Rectal smooth muscle tissue (tissue), 1 donor: Measurements from ENCODE around the gene CACHD1.

Experiments used
- H3K27ac ChIP-seq: one replicate; pipeline ENCODE4 v1.7.0; 2013; ENCODE audit warnings: low read depth, low read length, inconsistent platforms
- H3K27me3 ChIP-seq: one replicate; pipeline ENCODE4 v1.7.0; 2013; ENCODE audit warnings: low read length; ENCODE audit not compliant: control insufficient read depth, insufficient read depth
- H3K36me3 ChIP-seq: one replicate; pipeline ENCODE4 v1.7.0; 2013; ENCODE audit warnings: low read length; ENCODE audit not compliant: control insufficient read depth, insufficient read depth
- H3K4me1 ChIP-seq: one replicate; pipeline ENCODE4 v1.7.0; 2013; ENCODE audit warnings: low read length; ENCODE audit not compliant: control insufficient read depth, insufficient read depth
- H3K4me3 ChIP-seq: one replicate; pipeline ENCODE4 v1.7.0; 2013; ENCODE audit warnings: low read length
- H3K9ac ChIP-seq: one replicate; pipeline ENCODE4 v1.7.0; 2013; ENCODE audit warnings: low read length

CACHD1 gene

GRCh38 chr1:64676386-64676785, 206.5 kb downstream of the CACHD1 start:
- no peaks in the 10 kb centered on the region for H3K36me3 ChIP-seq
- no peak overlapping the region for H3K27ac ChIP-seq
- H3K4me1 ChIP-seq: no peaks in the 10 kb centered on the region
- H3K9ac ChIP-seq: no peak overlapping the region
- H3K27me3 ChIP-seq: no peaks in the 10 kb centered on the region
- no peak overlapping the region for H3K4me3 ChIP-seq

- H3K36me3 ChIP-seq: no peaks in the 10 kb centered on the region
- no peak overlapping the region for H3K4me3 ChIP-seq
- H3K9ac ChIP-seq: no peak overlapping the region
- H3K27ac ChIP-seq: no peak overlapping the region
- no peaks in the 10 kb centered on the region for H3K27me3 ChIP-seq
- no peaks in the 10 kb centered on the region for H3K4me1 ChIP-seq
These were observed 207.6 kb downstream of the CACHD1 start for GRCh38 chr1:64677532-64677931.

- H3K4me3 ChIP-seq: no peak overlapping the region
- no peaks in the 10 kb centered on the region for H3K27me3 ChIP-seq
- H3K9ac ChIP-seq: no peak overlapping the region
- H3K4me1 ChIP-seq: no peaks in the 10 kb centered on the region
- no peaks in the 10 kb centered on the region for H3K36me3 ChIP-seq
- no peak overlapping the region for H3K27ac ChIP-seq
These were observed 208.4 kb downstream of the CACHD1 start for GRCh38 chr1:64678366-64678765.

- Histone ChIP-seq H3K27ac (no peak overlapping the region), H3K4me3 (no peak overlapping the region), H3K9ac (no peak overlapping the region), H3K4me1 (no peaks in the 10 kb centered on the region), H3K27me3 (no peaks in the 10 kb centered on the region), H3K36me3 (no peaks in the 10 kb centered on the region)
These were observed 209.2 kb downstream of the CACHD1 start for GRCh38 chr1:64679177-64679576.

GRCh38 chr1:64680599-64680998, 210.7 kb downstream of the CACHD1 start:
- Histone ChIP-seq H3K27ac (no peak overlapping the region), H3K4me1 (no peaks in the 10 kb centered on the region), H3K9ac (no peak overlapping the region), H3K4me3 (no peak overlapping the region), H3K27me3 (no peaks in the 10 kb centered on the region), H3K36me3 (no peaks in the 10 kb centered on the region)

GRCh38 chr1:64681043-64681442, 211.1 kb downstream of the CACHD1 start:
- Histone ChIP-seq H3K27me3 (no peaks in the 10 kb centered on the region), H3K27ac (no peak overlapping the region), H3K9ac (no peak overlapping the region)

GRCh38 chr1:64683419-64683818, 213.5 kb downstream of the CACHD1 start:
- no peak overlapping the region for H3K4me3 ChIP-seq
- no peaks in the 10 kb centered on the region for H3K4me1 ChIP-seq
- H3K36me3 ChIP-seq: no peaks in the 10 kb centered on the region
- H3K27ac ChIP-seq: no peak overlapping the region
- no peaks in the 10 kb centered on the region for H3K27me3 ChIP-seq
- H3K9ac ChIP-seq: no peak overlapping the region

More at GRCh38 chr1:64681043-64681442, 211.1 kb downstream of the CACHD1 start:
- Histone ChIP-seq H3K4me3 (no peak overlapping the region), H3K4me1 (no peaks in the 10 kb centered on the region), H3K36me3 (no peaks in the 10 kb centered on the region)

- H3K27ac ChIP-seq: no peak overlapping the region
- no peaks in the 10 kb centered on the region for H3K27me3 ChIP-seq
- no peaks in the 10 kb centered on the region for H3K4me1 ChIP-seq
- no peaks in the 10 kb centered on the region for H3K36me3 ChIP-seq
- no peak overlapping the region for H3K4me3 ChIP-seq
- no peak overlapping the region for H3K9ac ChIP-seq
These were observed 215.3 kb downstream of the CACHD1 start for GRCh38 chr1:64685217-64685616.

- no peaks in the 10 kb centered on the region for H3K36me3 ChIP-seq
- no peaks in the 10 kb centered on the region for H3K4me1 ChIP-seq
- no peak overlapping the region for H3K9ac ChIP-seq
- no peak overlapping the region for H3K27ac ChIP-seq
- no peaks in the 10 kb centered on the region for H3K27me3 ChIP-seq
- no peak overlapping the region for H3K4me3 ChIP-seq
These were observed 215.9 kb downstream of the CACHD1 start for GRCh38 chr1:64685765-64686341.

- Histone ChIP-seq H3K27me3 (no peaks in the 10 kb centered on the region), H3K9ac (no peak overlapping the region), H3K4me3 (no peak overlapping the region), H3K36me3 (no peaks in the 10 kb centered on the region), H3K4me1 (peaks cover 6% of the 10 kb centered on the region), H3K27ac (no peak overlapping the region)
These were observed 217.1 kb downstream of the CACHD1 start for GRCh38 chr1:64686828-64687724.

GRCh38 chr1:64687725-64688327, 217.9 kb downstream of the CACHD1 start:
- Histone ChIP-seq H3K4me1 (peaks cover 6% of the 10 kb centered on the region), H3K27me3 (no peaks in the 10 kb centered on the region), H3K9ac (no peak overlapping the region), H3K27ac (no peak overlapping the region), H3K4me3 (no peak overlapping the region), H3K36me3 (no peaks in the 10 kb centered on the region)

GRCh38 chr1:64691626-64692025, 221.7 kb downstream of the CACHD1 start:
- Histone ChIP-seq H3K9ac (no peak overlapping the region), H3K27me3 (no peaks in the 10 kb centered on the region), H3K27ac (no peak overlapping the region), H3K36me3 (no peaks in the 10 kb centered on the region), H3K4me1 (peaks cover 6% of the 10 kb centered on the region), H3K4me3 (no peak overlapping the region)
